HepG2 (cell line): ENCODE results near the gene DPYD. TPM values are rescaled to one million over a fixed set of nuclear protein-coding genes. Genes with fewer than 3 reads are reported as not detected.

Experiments used
- ATAC-seq: fragments of 200-7000 bp; cut with Tn5 transposase; 3 replicates; pipeline ENCODE4 v1.9.1; 2020; ENCODE audit warnings: mild to moderate bottlenecking, moderate library complexity
- BruUV-seq: library from RNA; stranded (reverse); fragments of 400-500 nt; replicated peaks from 2 replicates; lab custom pipeline; 2021; lab: Mats Ljungman, UMichigan
- CTCF ChIA-PET: fragments of 300-600 bp; formaldehyde crosslinking; extraction: SDS; loops from one replicate; lab custom pipeline; 2021; ENCODE audit warnings: low total read pairs, inconsistent platforms, low intra/inter-chr PET ratio; lab: Yijun Ruan, JAX
- POLR2A ChIA-PET: fragments of 350-600 bp; sonication (Branson Sonifier 250); formaldehyde crosslinking; loops from one replicate; lab custom pipeline; 2020; ENCODE audit warnings: antibody characterized with exemption, inconsistent platforms; lab: Yijun Ruan, JAX
- DNase-seq: peaks from one replicate; pipeline ENCODE4 v3.0.0-alpha.2; 2015; ENCODE audit warnings: low spot score
- FAIRE-seq: peaks from 3 replicates; lab custom pipeline; 2011; peaks lifted over from hg19 to GRCh38; lab: Jason Lieb, UNC
- H2AFZ ChIP-seq: one replicate; pipeline ENCODE4 v1.6.1; 2011; ENCODE audit warnings: low read length, inconsistent platforms
- H3K27ac ChIP-seq: fragments of 300-600 bp; 3 replicates; pipeline ENCODE4 v1.8.0; 2011; ENCODE audit warnings: mixed run types, mild to moderate bottlenecking, mixed read lengths, low read length, inconsistent platforms; ENCODE audit not compliant: insufficient read depth; ENCODE audit errors: extremely low read length
- H3K27me3 ChIP-seq, 2 experiments: fragments of 200-600 bp in 1 of 2; 2 replicates in 1 of 2; 3 replicates in 1 of 2; pipeline versions ENCODE4 v1.6.0 to v1.8.0; 2011; ENCODE audit warnings: low read length in 2 of 2, mild to moderate bottlenecking in 2 of 2, moderate library complexity in 2 of 2, inconsistent platforms in 1 of 2; ENCODE audit not compliant: insufficient read depth in 2 of 2, control insufficient read depth in 1 of 2
- H3K36me3 ChIP-seq, 2 experiments: fragments of 200-600 bp in 1 of 2; replicated peaks in 1 of 2; 2 replicates in 1 of 2; 3 replicates in 1 of 2; pipeline versions ENCODE4 v1.5.1 to v1.8.0; 2011; ENCODE audit warnings: low read length in 2 of 2, inconsistent platforms in 1 of 2; ENCODE audit not compliant: insufficient read depth in 2 of 2, control insufficient read depth in 1 of 2
- H3K4me1 ChIP-seq: 2 replicates; pipeline ENCODE4 v1.5.1; 2012; ENCODE audit warnings: low read length, inconsistent platforms; ENCODE audit not compliant: insufficient read depth
- H3K4me2 ChIP-seq: 2 replicates; pipeline ENCODE4 v1.6.0; 2011; ENCODE audit warnings: low read depth, low read length, inconsistent platforms
- H3K4me3 ChIP-seq, 3 experiments: fragments of 200-600 bp in 1 of 3; sonication (generic), shearing (Covaris generic) in 1 of 3; replicated peaks in 1 of 3; 2 replicates each; pipeline ENCODE4 v1.5.1; 2011 to 2016; ENCODE audit warnings: low read length in 3 of 3, inconsistent platforms in 2 of 3, low read depth in 2 of 3, mild to moderate bottlenecking in 2 of 3, control low read depth in 1 of 3, mixed read lengths in 1 of 3; ENCODE audit not compliant: insufficient read depth in 1 of 3
- H3K79me2 ChIP-seq: one replicate; pipeline ENCODE4 v1.6.1; 2011; ENCODE audit warnings: low read length, inconsistent platforms; ENCODE audit not compliant: insufficient read depth
- H3K9ac ChIP-seq: 2 replicates; pipeline ENCODE4 v1.6.0; 2011; ENCODE audit warnings: mild to moderate bottlenecking, low read depth, low read length, inconsistent platforms; ENCODE audit not compliant: insufficient read depth
- H3K9me3 ChIP-seq: 2 replicates; pipeline ENCODE4 v1.5.1; 2012; ENCODE audit warnings: mild to moderate bottlenecking, low read length
- H4K20me1 ChIP-seq: 2 replicates; pipeline ENCODE4 v1.6.0; 2011; ENCODE audit warnings: inconsistent platforms, mild to moderate bottlenecking, low read length, moderate library complexity; ENCODE audit not compliant: insufficient read depth
- CEBPB ChIP-seq: IDR thresholded peaks from 2 replicates; pipeline ENCODE4 v1.6.1; 2011; ENCODE audit warnings: low read depth, low read length, improper control_type of control experiment, borderline replicate concordance
- KLF13 ChIP-seq: sonication (generic); formaldehyde crosslinking; IDR thresholded peaks from 2 replicates; pipeline ENCODE4 v1.4.0; 2020; ENCODE audit warnings: mild to moderate bottlenecking, missing genetic modification reagents
- PHF5A ChIP-seq: IDR thresholded peaks from one replicate; pipeline ENCODE4 v1.6.1; 2018; ENCODE audit warnings: low read depth, missing genetic modification reagents; ENCODE audit not compliant: unreplicated experiment
- SRSF9 ChIP-seq: fragments of 200-400 bp; formaldehyde crosslinking; IDR thresholded peaks from 2 replicates; pipeline ENCODE4 v1.6.1; 2018; ENCODE audit warnings: borderline replicate concordance, mild to moderate bottlenecking, low read depth, low read length; ENCODE audit not compliant: insufficient read depth, poor library complexity, severe bottlenecking
- ZFAT ChIP-seq: sonication (generic); formaldehyde crosslinking; conservative IDR thresholded peaks from 2 replicates; pipeline ENCODE4 v1.8.1; 2023; ENCODE audit warnings: missing genetic modification reagents, inconsistent platforms
- ZFYVE20 ChIP-seq: sonication (generic); formaldehyde crosslinking; IDR thresholded peaks from 2 replicates; pipeline ENCODE4 v1.8.0; 2023; ENCODE audit warnings: low read depth, mild to moderate bottlenecking, moderate library complexity, missing genetic modification reagents, borderline replicate concordance
- WGBS: methylation state at CpG from one replicate; pipeline ENCODE4 v1.1.6; 2017; ENCODE audit warnings: low lambda C conversion rate; 5-methylcytosine and 5-hydroxymethylcytosine counted together
- in situ Hi-C: cut with HindIII; loops from 2 replicates; pipeline ENCODE4 v1.10.0; 2017; ENCODE audit warnings: low pct_unique_long_range_greater_than_20kb; ENCODE audit not compliant: extremely low pct_ligation_motif_present
- intact Hi-C: fragments of 100-400 bp; cut with micrococcal nuclease; formaldehyde crosslinking; loops from one replicate; pipeline ENCODE4 v1.10.0; 2022; ENCODE audit not compliant: unreplicated experiment
- polyA plus RNA-seq, 8 experiments: library from polyadenylated mRNA; depleted of rRNA in 3 of 8; stranded (reverse) in 7 of 8; unstranded in 1 of 8; fragments of >200 nt; fragmentation: Illumina TruSeq in 4 of 8; extraction: Trizol in 4 of 8; gene quantifications; 2 replicates each; pipeline versions ENCODE4 v1.2.1 to v1.2.3, GENCODE V29; 2011 to 2016; ENCODE audit warnings: low read depth in 4 of 8, missing spikeins in 1 of 8, mixed read lengths in 1 of 8; ENCODE audit not compliant: insufficient read depth in 1 of 8
- total RNA-seq, 5 experiments: library from RNA; depleted of rRNA; stranded (reverse); fragments of >200 nt; fragmentation: Illumina TruSeq; extraction: Trizol; gene quantifications; 2 replicates each; pipeline ENCODE4 v1.2.3, GENCODE V29; 2016; ENCODE audit warnings: low read depth in 1 of 5
- TF ChIP-seq, protein P1 (sequence below): IDR thresholded peaks from 2 replicates; pipeline ENCODE4 v1.6.1; 2016; ENCODE audit warnings: low read depth, missing genetic modification reagents, missing compliant biosample characterization
- TF ChIP-seq, protein P2 (sequence below): sonication (generic); formaldehyde crosslinking; IDR thresholded peaks from 2 replicates; pipeline ENCODE4 v1.5.1; 2020; ENCODE audit warnings: mild to moderate bottlenecking, moderate library complexity, missing genetic modification reagents
- TF ChIP-seq, protein P3 (sequence below): sonication (generic); formaldehyde crosslinking; IDR thresholded peaks from 2 replicates; pipeline ENCODE4 v1.5.1; 2020; ENCODE audit warnings: missing genetic modification reagents, mild to moderate bottlenecking, borderline replicate concordance
- TF ChIP-seq, protein P4 (sequence below): sonication (generic); formaldehyde crosslinking; IDR thresholded peaks from 2 replicates; pipeline ENCODE4 v1.5.0; 2020; ENCODE audit warnings: missing genetic modification reagents
- TF ChIP-seq, protein P5 (sequence below): sonication (generic); formaldehyde crosslinking; IDR thresholded peaks from 2 replicates; pipeline ENCODE4 v1.4.0; 2020; ENCODE audit warnings: missing genetic modification reagents

DPYD gene
- total and polyA plus RNA-seq, 2 of the 13 experiments (the other 11 are each of a cell fraction or from before 2014, with no cell fraction given): 1.3 to 3.4 TPM

- H2AFZ ChIP-seq: no peak overlapping the region
- no peaks in the 10 kb centered on the region for H3K36me3 ChIP-seq
- H3K4me3 ChIP-seq: no peak overlapping the region
- ChIA-PET CTCF (no interaction called here), POLR2A (no interaction called here)
- H3K79me2 ChIP-seq: no peaks in the 10 kb centered on the region
- in situ Hi-C loops (no loop called here), intact Hi-C loops (no loop called here)
- no peak for DNase-seq
- no peaks in the 10 kb centered on the region for H4K20me1 ChIP-seq
- H3K4me1 ChIP-seq: no peaks in the 10 kb centered on the region
- BruUV-seq: no TSS peak
- no peak overlapping the region for H3K9ac ChIP-seq
- no peak overlapping the region for H3K27ac ChIP-seq
- FAIRE-seq: no peak
- no peaks in the 10 kb centered on the region for H3K27me3 ChIP-seq
- 53% methylated on average over 7 of the region's 7 CpGs for WGBS
- peaks cover 30% of the 10 kb centered on the region for H3K9me3 ChIP-seq
- ATAC-seq: no peak
- H3K4me2 ChIP-seq: no peak overlapping the region
- TF ChIP-seq, protein P1, sequence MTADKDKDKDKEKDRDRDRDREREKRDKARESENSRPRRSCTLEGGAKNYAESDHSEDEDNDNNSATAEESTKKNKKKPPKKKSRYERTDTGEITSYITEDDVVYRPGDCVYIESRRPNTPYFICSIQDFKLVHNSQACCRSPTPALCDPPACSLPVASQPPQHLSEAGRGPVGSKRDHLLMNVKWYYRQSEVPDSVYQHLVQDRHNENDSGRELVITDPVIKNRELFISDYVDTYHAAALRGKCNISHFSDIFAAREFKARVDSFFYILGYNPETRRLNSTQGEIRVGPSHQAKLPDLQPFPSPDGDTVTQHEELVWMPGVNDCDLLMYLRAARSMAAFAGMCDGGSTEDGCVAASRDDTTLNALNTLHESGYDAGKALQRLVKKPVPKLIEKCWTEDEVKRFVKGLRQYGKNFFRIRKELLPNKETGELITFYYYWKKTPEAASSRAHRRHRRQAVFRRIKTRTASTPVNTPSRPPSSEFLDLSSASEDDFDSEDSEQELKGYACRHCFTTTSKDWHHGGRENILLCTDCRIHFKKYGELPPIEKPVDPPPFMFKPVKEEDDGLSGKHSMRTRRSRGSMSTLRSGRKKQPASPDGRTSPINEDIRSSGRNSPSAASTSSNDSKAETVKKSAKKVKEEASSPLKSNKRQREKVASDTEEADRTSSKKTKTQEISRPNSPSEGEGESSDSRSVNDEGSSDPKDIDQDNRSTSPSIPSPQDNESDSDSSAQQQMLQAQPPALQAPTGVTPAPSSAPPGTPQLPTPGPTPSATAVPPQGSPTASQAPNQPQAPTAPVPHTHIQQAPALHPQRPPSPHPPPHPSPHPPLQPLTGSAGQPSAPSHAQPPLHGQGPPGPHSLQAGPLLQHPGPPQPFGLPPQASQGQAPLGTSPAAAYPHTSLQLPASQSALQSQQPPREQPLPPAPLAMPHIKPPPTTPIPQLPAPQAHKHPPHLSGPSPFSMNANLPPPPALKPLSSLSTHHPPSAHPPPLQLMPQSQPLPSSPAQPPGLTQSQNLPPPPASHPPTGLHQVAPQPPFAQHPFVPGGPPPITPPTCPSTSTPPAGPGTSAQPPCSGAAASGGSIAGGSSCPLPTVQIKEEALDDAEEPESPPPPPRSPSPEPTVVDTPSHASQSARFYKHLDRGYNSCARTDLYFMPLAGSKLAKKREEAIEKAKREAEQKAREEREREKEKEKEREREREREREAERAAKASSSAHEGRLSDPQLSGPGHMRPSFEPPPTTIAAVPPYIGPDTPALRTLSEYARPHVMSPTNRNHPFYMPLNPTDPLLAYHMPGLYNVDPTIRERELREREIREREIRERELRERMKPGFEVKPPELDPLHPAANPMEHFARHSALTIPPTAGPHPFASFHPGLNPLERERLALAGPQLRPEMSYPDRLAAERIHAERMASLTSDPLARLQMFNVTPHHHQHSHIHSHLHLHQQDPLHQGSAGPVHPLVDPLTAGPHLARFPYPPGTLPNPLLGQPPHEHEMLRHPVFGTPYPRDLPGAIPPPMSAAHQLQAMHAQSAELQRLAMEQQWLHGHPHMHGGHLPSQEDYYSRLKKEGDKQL (CRISPR knock-in tag): no peak
- TF ChIP-seq, protein P2, sequence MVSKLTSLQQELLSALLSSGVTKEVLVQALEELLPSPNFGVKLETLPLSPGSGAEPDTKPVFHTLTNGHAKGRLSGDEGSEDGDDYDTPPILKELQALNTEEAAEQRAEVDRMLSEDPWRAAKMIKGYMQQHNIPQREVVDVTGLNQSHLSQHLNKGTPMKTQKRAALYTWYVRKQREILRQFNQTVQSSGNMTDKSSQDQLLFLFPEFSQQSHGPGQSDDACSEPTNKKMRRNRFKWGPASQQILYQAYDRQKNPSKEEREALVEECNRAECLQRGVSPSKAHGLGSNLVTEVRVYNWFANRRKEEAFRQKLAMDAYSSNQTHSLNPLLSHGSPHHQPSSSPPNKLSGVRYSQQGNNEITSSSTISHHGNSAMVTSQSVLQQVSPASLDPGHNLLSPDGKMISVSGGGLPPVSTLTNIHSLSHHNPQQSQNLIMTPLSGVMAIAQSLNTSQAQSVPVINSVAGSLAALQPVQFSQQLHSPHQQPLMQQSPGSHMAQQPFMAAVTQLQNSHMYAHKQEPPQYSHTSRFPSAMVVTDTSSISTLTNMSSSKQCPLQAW (CRISPR knock-in tag): no peak
- TF ChIP-seq SRSF9 (no peak), ZFAT (CRISPR knock-in tag) (no peak), ZFYVE20 (CRISPR knock-in tag) (no peak), KLF13 (no peak), CEBPB (no peak), PHF5A (CRISPR knock-in tag) (no peak)
- TF ChIP-seq, protein P3, sequence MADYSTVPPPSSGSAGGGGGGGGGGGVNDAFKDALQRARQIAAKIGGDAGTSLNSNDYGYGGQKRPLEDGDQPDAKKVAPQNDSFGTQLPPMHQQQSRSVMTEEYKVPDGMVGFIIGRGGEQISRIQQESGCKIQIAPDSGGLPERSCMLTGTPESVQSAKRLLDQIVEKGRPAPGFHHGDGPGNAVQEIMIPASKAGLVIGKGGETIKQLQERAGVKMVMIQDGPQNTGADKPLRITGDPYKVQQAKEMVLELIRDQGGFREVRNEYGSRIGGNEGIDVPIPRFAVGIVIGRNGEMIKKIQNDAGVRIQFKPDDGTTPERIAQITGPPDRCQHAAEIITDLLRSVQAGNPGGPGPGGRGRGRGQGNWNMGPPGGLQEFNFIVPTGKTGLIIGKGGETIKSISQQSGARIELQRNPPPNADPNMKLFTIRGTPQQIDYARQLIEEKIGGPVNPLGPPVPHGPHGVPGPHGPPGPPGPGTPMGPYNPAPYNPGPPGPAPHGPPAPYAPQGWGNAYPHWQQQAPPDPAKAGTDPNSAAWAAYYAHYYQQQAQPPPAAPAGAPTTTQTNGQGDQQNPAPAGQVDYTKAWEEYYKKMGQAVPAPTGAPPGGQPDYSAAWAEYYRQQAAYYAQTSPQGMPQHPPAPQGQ (CRISPR knock-in tag): no peak
- TF ChIP-seq, protein P4, sequence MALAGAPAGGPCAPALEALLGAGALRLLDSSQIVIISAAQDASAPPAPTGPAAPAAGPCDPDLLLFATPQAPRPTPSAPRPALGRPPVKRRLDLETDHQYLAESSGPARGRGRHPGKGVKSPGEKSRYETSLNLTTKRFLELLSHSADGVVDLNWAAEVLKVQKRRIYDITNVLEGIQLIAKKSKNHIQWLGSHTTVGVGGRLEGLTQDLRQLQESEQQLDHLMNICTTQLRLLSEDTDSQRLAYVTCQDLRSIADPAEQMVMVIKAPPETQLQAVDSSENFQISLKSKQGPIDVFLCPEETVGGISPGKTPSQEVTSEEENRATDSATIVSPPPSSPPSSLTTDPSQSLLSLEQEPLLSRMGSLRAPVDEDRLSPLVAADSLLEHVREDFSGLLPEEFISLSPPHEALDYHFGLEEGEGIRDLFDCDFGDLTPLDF (CRISPR knock-in tag): no peak
- TF ChIP-seq, protein P5, sequence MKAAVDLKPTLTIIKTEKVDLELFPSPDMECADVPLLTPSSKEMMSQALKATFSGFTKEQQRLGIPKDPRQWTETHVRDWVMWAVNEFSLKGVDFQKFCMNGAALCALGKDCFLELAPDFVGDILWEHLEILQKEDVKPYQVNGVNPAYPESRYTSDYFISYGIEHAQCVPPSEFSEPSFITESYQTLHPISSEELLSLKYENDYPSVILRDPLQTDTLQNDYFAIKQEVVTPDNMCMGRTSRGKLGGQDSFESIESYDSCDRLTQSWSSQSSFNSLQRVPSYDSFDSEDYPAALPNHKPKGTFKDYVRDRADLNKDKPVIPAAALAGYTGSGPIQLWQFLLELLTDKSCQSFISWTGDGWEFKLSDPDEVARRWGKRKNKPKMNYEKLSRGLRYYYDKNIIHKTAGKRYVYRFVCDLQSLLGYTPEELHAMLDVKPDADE (CRISPR knock-in tag): no peak
Observed at GRCh38 chr1:97457446-97458089, 463.3 kb downstream of the DPYD start.
